HG02763 (cell line): Measurements from ENCODE around the gene NF1.
"Not testable (repeated sequence)": the region's sequence is repeated elsewhere in the genome, so short reads cannot be mapped to it uniquely, and the experiment has no call there.

Source experiments
- ATAC-seq: cut with Tn5 transposase; IDR thresholded peaks from one replicate; pipeline ENCODE4 v1.9.1; 2021; ENCODE audit warnings: mild to moderate bottlenecking, moderate library complexity; ENCODE audit not compliant: unreplicated experiment

Gene NF1

DNA sequence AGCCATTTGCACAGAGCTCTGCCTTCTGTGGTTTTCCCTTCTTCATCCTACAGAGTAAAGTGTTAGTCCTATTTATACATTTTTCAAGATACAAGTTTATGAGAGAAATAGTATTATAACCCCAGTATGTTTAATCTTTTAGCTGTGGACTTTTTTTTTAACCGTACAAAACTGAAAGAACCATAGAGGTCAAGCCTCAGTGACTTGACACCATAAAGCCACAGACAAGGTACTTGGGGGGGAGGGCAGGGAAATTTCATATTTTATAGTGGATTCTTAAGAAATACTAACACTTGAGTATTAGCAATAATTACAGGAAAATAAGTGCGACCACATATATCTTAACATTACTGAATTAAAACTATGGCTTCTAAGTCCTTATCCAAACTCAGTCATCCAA lies 279.7 kb downstream of the NF1 start:
- ATAC-seq, result no peak

DNA sequence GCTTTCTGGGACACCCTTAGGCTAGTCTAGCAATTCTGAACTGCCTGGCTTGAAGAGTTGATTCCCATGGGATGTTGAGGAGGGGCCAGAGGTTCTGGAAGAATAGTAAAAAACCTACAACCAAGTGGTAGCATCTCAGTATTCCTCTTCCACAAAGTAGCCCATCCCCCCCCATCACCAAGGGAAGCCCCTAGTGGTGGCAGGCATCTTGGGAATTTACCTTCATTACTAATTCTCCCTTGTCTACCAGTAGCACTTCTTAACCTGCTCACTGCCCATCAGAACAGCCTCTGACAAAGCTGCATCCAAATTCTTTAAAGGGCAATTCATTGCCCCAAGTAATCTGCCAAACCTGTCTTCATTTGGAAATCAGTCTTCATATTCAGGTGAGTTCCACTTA lies 283.9 kb downstream of the NF1 start:
- ATAC-seq, result no peak

DNA sequence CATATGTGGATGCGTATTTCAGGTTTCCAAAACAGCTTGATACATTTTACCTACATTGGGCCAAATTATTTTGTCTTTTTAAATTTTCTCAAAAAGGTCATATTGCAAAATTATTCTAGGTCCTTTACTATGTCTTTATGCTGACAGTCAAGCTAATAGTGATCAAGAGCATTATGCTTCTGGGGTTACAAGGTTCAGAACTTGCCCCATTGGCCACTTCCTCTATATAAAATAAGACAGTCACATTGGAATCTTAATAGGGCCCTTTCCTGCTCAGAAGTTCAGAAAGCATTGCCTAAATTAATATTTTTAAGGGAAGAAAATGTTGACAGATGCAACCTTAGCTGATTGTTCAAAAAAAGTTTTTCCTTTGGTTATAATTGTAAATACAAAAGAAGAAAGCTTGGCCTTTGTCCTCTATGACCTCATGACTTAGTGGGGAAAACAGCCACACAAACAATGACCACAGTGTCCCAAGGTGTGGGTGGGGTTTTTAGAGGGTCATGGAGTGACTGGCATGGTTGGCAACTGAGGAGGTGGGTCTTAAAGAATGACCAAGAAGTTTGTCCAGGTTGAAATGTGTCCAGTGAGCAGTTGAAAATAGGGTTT lies 284.9 kb downstream of the NF1 start:
- ATAC-seq, result no peak

DNA sequence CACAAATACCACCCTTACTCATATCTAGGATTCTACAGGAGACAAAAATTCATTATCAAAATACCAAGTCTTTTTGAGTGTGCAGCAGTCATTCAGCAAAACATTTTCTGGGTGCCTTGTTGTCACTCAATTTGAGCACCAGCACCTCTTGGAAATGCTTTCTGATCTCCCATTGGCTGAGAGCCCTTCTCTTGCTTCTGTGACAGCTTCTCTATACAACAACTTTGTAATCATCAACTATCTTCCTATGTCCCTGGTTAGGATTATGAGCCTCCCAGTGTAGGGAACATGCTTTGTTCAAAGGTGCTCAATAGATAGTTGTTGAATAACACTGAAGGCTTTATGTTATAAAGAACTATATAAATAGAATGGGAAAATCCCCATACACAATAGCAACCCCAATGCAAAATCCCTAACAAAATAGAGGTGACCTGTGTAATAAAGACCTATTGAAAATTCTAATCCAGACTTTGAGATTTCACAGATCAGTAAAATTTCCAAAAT lies 286.4 kb downstream of the NF1 start:
- ATAC-seq, result no peak

DNA sequence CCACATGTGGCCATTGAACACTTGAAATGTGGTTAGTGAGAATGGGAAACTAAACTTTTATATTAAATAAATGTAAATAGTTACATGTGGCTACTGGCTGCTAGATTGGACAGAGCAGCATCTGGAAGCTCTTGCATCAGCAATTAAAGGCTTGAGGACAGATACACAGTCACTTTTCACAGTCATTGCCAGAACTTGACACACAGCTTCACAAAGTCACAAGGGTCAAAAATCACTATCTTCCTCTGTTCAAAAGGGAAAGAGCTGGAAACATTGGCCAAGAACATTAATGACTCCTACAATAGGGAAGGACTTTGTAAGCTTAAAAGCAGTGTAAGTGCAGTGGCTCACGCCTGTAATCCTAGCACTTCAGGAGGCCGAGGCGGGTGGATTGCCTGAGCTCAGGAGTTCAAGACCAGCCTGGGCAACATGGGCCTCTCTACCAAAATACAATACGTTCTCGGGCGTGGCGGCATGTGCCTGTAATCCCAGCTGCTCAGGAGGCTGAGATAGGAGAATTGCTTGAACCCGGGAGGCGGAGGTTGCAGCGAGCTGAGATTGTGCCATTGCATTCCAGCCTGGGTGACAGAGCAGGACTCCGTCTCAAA lies 288.0 kb downstream of the NF1 start:
- not testable (repeated sequence) for ATAC-seq

DNA sequence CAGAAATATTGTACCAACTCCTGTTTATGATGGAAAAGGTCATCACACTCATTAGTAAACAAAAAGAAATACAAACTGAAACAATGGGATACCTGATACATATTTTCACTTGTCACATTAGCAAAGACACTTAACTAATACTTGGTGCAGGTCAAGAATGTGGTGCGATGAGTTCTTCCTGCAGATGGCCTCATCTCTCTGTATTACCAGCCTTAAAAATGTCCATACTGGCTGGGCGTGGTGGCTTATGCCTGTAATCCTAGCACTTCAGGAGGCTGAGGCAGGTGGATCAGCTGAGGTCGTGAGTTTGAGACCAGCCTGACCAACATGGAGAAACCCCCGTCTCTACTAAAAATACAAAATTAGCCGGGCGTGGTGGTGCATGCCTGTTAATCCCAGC lies 288.7 kb downstream of the NF1 start:
- ATAC-seq, result not testable (repeated sequence)

DNA sequence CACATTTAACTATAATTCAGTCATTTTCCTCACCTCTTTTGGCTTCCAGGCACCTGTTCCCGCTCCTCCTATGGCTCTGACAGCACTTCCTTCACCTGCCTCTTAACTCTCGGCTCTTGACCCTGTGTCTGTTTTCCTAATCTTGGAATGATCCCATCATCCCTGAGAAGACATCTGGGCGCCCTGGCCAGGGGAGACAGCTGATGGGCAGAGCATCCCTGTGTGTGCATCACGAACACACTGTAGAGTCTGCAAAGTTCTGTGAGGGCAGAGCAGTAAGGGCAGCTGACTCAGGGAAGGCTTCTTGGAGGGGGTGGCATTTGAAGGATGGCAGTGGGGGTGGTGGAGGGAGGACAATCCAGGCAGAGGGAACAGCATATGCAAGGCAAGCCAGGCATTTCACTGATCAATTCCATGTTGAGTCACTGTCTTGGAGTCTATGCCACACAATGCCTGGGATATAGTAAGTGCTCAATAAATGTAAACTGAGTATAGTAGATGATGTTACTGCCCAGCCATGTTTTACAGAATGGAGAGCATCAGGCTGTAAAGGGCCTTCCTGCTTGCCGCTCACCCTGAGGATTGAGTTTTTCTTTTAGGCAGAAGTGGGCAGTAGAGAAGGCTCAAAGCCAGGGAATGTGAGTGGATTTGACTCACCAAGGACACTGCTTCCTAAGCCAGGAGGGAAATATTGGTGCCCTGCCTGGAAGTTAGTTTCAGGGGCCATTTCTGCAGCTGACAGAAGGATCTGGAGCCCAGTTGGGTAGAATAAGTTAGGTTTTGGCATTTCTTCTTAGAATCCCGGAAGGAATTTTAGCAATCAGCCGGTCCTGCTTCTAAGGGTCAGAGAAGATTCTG lies 290.9 kb downstream of the NF1 start:
- ATAC-seq, result no peak

DNA sequence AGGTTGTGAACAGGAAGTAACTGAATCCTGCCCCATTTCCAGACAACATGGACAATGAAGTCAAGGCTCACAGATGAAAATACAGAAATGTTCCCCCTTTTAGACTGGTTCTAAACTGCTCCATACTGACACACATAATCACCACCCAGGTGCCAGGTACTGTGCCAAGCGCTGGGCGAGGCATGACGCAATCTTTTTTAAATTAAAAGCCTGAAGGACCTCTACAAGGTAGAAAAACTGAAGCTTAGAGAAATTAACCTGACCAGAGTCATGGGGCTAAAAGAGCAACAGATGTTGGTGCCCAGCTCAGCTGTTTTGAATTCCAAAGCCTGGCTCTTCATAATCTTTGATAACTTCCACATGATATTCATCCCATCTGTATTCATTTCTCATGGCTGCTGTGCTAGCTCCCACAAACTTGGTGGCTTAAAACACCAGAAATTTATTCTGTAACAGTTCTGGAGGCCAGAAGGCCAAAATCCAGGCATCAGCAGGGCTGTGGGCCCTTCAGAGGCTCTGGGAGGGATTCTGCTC lies 291.8 kb downstream of the NF1 start:
- no peak for ATAC-seq

DNA sequence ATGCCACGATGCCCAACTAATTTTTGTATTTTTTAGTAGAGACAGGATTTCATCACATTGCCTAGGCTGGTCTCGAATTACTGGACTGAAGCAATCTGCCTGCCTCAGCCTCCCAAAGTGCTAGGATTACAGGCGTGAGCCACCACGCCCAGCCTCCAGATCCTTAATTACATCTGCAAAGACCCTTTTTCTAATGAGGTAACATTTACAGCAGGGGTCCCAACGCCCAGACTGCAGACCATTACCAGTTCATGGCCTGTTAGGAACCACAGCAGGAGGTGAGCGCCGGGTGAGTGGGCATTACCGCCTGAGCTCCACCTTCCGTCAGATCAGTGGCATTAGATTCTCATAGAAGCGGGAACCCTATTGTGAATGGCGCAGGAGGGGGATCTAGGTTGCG lies 292.7 kb downstream of the NF1 start:
- no peak for ATAC-seq

DNA sequence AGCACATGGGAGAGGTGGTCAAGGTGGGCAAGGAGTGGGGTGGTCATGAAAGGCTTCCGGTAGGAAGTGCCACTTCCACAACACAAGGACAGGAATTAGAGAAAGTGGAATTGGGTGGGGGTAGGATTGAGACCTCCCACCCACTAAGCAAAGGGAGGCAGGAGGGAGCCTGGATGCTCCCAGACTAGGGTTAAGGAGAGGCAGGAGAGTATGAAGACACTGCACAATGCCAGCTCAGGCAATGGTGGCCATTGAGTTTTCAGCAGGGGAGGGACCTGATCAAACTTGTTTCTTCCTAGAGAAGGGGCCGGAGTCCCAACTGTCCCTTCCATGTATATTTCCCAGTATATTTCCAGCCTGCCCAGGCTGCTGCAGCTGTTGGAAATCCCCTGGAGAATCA lies 293.6 kb downstream of the NF1 start:
- no peak for ATAC-seq

DNA sequence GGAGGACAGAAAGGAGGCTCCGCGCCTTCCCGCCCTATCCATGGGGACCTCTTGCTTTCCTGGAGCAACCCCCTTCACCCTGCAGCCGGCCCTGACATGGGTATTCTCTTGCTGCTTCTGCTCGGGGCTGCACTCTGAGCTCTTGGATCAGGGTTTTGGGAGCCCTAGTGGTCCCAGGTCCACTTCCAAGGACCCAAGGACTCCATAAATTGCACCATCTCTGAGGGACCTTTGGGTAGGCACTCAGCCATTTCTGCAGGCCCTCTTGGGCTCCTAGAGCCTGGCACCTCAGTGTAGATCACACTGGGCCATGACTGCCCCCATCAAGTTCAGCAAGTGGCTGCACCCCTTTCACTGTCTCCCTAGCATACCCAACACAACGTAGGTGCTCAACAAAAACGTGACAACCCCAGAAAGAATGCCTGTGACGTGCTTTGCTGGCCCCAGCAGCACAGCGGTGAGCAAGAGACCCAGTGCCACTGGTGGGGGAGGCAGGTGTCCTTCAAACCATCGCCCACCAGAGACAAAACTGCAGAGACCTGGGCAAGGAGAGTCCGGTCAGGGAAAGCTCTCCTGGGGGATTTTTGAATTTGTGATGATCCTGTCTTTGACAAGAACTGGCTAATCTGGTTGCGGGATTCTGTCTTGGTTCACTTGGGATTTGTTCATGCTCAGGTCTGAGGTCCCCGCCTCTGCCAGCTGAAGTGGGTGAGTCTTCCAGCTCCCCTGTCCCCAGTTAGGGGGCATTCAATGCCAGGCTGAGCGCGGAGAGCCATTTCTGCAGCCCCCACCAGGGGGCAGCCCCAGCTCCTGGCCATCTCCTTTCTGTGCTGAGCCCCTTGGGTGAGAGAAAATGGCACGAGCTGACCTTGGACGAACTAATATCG lies 294.2 kb downstream of the NF1 start:
- no peak for ATAC-seq

DNA sequence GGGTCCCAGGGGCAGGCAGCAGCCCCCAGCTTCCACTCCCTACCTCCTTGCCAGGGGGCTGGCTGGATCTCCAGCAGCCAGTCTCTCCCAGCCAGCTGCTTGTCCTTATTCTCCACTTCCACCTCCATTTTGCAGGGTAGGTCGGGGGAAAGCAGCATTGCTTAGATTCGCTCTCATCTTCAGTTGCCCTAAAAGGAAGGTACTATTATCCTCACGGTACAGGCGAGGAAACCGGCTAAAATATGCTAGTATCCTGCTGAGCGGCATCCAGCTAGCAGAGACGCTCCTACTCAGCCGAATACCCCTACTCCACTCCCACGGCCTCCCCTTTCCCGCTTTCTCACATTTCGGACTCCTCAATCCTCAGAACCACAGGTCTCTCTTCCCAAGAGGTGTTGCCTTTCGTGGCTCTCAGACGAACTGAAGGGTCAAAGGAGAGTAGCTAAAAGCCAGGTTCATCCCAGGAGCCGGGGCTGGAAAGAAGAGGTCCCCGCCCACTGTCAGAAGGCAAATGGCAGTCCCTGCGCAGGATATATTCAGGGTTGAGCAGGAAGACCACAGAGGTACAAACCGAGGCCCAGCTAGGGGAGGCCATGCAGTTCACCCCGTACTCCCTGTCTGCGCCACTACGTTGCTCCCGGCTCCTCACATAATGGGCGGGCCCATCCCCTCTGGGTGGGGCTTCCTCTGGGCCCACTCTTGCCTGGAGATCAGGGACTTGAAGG lies 295.0 kb downstream of the NF1 start:
- ATAC-seq, result no peak

DNA sequence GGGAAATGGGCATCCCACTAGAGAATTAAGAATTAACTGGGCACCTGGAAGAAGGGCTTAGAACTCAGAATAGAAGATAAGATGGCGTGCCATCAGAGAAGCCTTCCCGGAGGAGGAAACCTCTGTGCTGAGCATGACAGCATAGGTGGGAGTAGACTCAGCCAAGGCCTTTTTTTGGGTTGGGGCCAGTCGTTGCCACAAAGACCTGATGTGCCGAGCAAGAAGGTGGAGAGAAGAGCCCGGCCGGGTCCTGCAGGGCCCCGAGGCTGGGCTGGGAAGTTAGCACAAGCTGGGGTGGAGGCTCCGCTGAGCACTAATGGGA lies 295.6 kb downstream of the NF1 start:
- no peak for ATAC-seq

DNA sequence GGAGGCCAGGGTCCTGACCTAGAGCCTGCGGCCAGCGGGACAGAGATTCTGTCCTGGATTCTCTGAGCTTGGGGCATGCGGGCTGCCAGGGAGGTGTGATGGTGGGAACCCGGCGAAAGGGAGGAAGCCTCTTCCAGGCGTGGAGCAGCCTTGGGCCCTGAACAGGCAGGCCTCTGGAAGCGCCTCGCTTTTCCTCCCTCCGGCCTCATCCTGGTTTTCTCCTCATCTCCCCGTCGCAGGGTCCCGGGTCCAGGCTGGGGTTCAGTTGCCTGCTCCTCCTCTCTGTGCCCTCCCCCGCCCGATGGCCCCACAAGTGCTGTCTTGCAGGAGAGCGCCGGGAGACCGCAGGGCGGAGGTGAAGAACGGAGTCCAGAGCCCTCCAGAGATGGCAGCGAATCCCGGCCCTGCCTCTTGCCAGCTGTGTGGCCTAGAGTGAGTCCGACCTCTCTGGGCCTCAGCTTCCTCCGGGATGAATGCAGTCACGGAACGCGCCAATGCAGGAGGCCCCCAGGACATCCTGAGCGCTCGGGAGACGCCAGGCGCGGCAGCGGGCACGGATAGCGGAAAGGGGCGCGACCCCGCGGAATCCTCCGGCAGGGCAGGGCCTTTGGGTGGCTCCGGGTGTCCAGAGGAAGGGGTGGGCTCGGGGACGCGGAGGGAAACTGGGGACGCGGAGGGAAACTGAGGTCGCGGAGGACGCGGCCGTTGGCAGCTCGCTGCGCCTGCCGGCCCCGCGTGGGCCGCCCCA lies 296.1 kb downstream of the NF1 start:
- ATAC-seq, result no peak

DNA sequence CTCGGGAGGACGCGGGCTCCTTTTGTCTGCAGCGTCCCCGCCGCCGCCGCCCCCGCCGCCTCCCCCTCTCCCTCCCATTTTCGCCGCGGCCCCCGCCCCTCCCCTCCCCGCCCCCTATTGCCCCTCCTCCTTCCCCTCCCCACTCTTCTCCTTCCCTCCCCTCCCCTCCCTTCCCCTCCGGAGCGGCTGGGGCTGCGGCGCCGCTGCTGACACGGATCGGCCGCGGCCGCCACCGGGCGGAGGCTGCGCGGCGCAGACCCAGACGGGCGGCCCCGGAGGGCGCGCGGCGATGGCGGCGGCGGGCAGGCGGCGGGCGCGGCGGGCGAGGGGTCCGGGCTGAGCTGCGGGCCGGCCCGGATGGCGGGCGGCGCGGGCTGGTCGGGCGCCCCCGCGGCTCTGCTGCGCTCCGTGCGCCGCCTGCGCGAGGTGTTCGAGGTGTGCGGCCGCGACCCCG lies 296.7 kb downstream of the NF1 start, which contains the start of gene RAB11FIP4:
TSS of gene RAB11FIP4 (plus strand) at position 180 of the 454 bp plus-strand sequence. CDS start at position 358, 178 bp downstream.
- ATAC-seq, result no peak

DNA sequence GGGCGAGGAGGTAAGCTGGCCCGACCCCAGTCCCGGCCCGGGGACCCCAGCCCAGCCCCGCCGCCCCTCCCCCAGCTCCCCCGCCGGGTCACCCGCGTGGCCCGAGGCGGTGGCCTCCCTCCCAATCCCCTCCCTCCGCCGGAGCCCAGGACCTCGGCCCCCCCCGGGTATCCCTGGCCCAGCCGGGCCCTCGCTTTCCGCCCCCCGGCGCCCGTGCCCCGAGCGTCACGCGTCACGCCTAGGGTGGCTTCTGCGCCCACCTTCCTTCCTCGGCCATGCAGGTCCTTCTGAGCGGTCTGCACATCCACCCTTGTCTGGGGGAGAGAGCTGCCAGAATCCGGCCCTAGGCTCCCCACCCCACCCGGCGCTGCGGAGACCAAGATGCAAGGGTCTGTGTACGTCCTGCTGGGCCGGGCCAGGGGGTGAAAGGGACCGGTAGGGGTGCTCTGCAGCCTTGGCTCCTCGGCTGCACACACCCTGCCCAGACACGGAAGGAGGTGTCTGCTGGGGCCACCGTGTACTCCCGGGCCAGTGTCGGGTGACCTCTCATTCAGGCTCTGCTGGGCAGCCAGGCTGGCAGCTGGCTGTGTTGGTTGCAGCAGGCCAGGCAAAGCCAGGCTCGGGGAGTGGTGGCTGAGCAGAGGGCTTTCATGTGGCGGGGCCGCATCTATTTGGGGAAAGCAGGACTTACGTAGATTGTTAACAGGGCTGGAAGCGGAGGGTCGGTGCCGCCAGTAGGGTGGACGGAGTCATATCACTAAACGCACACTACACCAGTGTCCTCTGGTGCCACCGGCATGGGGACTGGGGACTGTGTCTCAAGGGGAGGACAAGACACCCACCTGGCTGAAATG lies 297.5 kb downstream of the NF1 start:
- ATAC-seq, result no peak

DNA sequence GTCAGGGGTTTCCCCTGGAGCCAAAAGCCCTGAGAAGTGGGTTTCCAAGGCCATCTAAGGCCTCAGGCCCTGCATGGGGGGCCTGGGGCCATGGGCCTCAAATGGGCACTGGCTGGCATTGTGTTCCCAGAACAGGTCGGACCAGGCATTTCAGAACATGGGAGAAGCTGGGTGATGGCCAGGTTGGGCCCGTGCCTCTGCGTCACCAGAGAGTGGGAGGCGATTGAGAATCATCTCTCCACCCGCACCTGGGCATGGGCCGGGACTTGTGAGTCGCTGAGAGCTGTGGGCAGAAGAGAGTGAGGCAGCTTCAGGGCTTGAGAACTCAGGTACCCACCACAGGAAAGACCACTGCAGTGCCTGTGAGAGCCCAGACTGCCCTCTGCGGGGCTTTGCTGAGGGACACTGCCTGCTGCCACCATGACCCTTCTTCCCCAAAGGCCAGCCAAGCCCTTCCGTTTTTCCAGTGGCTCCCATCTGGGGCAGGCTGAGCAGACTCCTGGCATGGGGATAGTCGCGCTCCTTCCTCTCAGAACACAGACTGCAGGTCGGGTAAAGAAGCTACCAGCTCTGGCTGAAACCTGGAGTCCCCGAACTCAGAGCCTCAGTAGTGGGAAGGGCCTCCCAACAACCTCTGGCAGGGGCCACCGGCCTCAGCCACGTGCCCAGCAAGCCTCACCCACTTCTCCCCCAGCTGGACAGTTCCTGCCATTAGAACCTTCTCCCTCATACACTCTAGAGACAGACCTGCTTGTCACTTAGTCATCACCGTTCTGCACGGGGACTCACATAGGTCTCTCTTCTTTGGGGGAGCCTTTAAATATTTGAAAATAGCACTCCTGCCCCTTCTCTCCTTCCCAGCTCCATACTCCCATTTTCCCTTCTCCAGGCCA lies 298.3 kb downstream of the NF1 start:
- ATAC-seq, result no peak
